ENCODE results near the gene SNX9.

The SNX9 gene

GRCh38 chr6:157975456-157975855, 152.4 kb downstream of the SNX9 start:
- no peaks in the 10 kb centered on the region for H3K36me3 ChIP-seq (ENCODE audit: insufficient read depth, low read length)
- no peaks in the 10 kb centered on the region for H3K27me3 ChIP-seq (ENCODE audit: insufficient read depth, low read length)
- no peaks in the 10 kb centered on the region for H3K9me3 ChIP-seq (ENCODE audit: low read length)
- H3K4me1 ChIP-seq (ENCODE audit: insufficient read depth, low read length) = no peaks in the 10 kb centered on the region
- H2AFZ ChIP-seq (ENCODE audit: low read depth, low read length) = no peak overlapping the region
- no peak overlapping the region for H3K4me3 ChIP-seq (ENCODE audit: low read length)

GRCh38 chr6:157976345-157977175, 153.5 kb downstream of the SNX9 start:
- Histone ChIP-seq H3K27me3 (ENCODE audit: insufficient read depth, low read length) (no peaks in the 10 kb centered on the region), H2AFZ (ENCODE audit: low read depth, low read length) (no peak overlapping the region), H3K9me3 (ENCODE audit: low read length) (no peaks in the 10 kb centered on the region), H3K4me3 (ENCODE audit: low read length) (no peak overlapping the region), H3K4me1 (ENCODE audit: insufficient read depth, low read length) (no peaks in the 10 kb centered on the region), H3K36me3 (ENCODE audit: insufficient read depth, low read length) (no peaks in the 10 kb centered on the region)

- Histone ChIP-seq H2AFZ (ENCODE audit: low read depth, low read length) (no peak overlapping the region), H3K9me3 (ENCODE audit: low read length) (no peaks in the 10 kb centered on the region), H3K4me3 (ENCODE audit: low read length) (no peak overlapping the region), H3K27me3 (ENCODE audit: insufficient read depth, low read length) (no peaks in the 10 kb centered on the region), H3K4me1 (ENCODE audit: insufficient read depth, low read length) (peaks cover 1% of the 10 kb centered on the region), H3K36me3 (ENCODE audit: insufficient read depth, low read length) (no peaks in the 10 kb centered on the region)
These were observed 154.2 kb downstream of the SNX9 start for GRCh38 chr6:157977176-157977804.

DNA sequence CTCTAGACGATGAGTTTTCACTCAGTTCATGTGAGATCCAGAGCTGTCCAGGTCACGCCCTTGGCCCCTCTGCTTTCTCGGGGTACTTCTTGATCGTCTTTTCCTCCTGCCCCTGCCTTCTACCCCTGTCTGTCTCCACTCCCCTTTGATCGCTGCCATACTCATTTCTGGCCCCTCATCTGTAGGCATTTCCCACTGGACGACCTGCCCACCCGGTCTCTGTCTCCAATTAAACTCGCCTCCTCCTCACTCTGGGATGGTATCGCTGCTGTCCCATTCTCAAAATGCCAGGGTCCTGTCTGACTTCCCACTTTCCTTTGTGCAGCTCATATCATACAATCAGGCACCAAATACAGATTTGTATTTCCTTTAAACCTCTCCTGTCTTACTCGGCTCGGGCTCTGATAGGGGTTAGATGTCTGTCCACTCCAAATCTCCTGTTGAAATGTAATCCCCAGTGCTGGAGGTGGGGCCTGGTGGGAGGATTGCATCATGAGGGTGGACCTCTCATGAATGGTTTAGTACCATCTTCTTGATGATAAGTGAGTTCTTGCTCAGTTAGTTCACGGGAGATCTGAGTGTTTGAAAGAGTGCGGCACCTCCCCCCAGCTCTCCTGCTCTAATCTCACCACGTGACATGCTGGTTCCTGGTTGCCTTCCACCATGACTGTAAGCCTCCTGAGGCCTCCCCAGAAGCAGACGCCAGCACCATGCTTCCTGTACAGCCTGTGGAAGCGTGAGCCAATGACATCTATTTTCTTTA, 155.2 kb downstream of the SNX9 start:
- Histone ChIP-seq H3K27me3 (ENCODE audit: insufficient read depth, low read length) (no peaks in the 10 kb centered on the region), H2AFZ (ENCODE audit: low read depth, low read length) (no peak overlapping the region), H3K4me1 (ENCODE audit: insufficient read depth, low read length) (peaks cover 7% of the 10 kb centered on the region), H3K4me3 (ENCODE audit: low read length) (no peak overlapping the region), H3K36me3 (ENCODE audit: insufficient read depth, low read length) (no peaks in the 10 kb centered on the region), H3K9me3 (ENCODE audit: low read length) (no peaks in the 10 kb centered on the region)

DNA sequence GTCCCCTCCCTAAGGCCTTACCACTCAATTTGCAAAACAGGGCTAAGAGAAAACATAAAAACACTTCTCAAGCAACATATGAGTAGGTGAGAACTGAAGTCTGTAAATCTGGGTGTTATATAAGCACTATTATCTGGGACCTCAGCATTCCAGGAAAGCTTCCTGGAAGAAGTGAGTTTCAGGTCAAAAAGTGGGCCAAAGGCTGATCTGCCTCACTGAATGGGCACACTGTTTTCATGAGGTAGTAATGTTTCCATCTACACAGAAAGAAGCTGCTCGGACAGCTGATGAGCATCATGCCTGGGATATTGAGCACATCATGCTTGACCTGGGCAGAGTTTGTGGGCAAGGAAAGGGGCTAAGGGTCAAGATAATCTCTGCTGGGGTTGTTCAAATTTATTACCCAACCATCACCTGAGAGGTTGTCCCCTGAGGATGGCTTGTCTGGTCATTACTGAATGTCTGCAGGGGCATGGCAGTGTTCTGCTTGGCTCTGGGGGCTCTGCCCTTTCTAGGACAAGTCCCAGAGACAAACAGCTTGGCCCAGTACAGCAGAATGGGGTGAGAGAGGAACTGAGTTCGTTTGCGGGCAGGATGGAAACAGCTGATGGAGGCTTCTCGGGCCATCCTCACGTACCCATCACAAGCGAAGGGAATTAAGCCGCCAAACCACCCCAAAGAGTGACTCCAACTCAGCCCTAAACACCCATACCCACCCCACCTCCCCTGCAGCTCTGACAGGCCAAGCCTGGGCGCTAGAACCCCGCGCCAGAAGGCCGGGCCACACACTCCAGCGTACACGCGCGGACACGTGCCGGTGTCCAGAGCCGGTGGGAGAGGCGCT, 157.5 kb downstream of the SNX9 start:
- no peaks in the 10 kb centered on the region for H3K9me3 ChIP-seq (ENCODE audit: low read length)
- H3K27me3 ChIP-seq (ENCODE audit: insufficient read depth, low read length) = no peaks in the 10 kb centered on the region
- peaks cover 7% of the 10 kb centered on the region for H3K4me1 ChIP-seq (ENCODE audit: insufficient read depth, low read length)
- H3K36me3 ChIP-seq (ENCODE audit: insufficient read depth, low read length) = no peaks in the 10 kb centered on the region
- H3K4me3 ChIP-seq (ENCODE audit: low read length) = no peak overlapping the region
- no peak overlapping the region for H2AFZ ChIP-seq (ENCODE audit: low read depth, low read length)

DNA sequence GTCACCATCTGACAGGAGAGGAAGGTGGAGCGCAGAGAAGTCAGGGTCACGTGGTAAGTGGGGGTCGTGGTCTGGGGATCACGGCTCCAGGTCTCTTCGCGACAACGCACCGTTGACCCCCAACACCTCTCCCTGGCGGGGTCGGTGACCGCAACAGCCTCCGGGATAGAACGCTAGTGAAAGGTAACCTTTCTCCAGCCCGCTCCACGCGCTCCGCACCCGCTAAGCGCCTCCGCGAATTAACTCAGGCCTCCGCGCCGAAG, 158.0 kb downstream of the SNX9 start:
- H3K4me3 ChIP-seq (ENCODE audit: low read length) = no peak overlapping the region
- H3K9me3 ChIP-seq (ENCODE audit: low read length) = no peaks in the 10 kb centered on the region
- peak overlapping the region; percentile 100 for H2AFZ ChIP-seq (ENCODE audit: low read depth, low read length)
- peaks cover 7% of the 10 kb centered on the region for H3K4me1 ChIP-seq (ENCODE audit: insufficient read depth, low read length)
- no peaks in the 10 kb centered on the region for H3K27me3 ChIP-seq (ENCODE audit: insufficient read depth, low read length)
- no peaks in the 10 kb centered on the region for H3K36me3 ChIP-seq (ENCODE audit: insufficient read depth, low read length)

DNA sequence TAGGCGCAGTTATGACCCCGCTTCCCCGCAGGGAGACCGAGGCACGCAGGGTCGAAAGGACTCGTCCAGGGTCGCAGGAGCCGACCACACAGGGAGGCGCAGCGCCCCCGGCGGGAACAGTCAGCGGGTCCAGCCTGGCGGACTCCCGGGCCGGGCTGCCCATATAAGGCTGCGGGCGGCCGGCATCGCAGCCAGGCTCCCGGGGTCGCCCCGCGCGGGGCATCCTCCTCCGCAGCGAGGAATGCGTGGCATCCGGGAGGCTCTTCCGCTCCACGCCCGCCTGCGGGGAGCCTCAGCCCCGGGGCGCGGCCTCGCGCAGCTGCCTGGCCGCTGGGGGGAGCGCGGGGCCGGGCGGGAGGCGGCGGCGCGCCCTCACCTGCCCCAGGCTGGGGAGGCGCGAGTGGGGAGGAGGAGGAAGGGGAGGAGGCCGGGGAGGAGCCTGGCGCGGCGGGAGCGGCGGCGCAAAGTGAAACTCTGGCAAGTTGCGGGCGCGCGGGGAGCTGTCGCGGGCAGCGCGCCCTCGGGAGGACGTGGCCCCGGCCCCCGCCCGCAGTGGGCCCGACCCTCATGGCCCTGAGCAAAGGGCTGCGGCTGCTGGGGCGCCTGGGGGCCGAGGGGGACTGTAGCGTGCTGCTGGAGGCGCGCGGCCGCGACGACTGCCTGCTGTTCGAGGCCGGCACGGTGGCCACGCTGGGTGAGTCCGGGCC, 158.5 kb downstream of the SNX9 start, which contains the start of gene SYNJ2:
SYNJ2 (plus strand) TSS at position 469 of the 707 bp plus-strand sequence; CDS start at position 568, 99 bp downstream.
- Histone ChIP-seq H3K36me3 (ENCODE audit: insufficient read depth, low read length) (no peaks in the 10 kb centered on the region), H3K9me3 (ENCODE audit: low read length) (no peaks in the 10 kb centered on the region), H2AFZ (ENCODE audit: low read depth, low read length) (peak within 1 kb of the TSS; percentile 100), H3K4me1 (ENCODE audit: insufficient read depth, low read length) (peaks cover 7% of the 10 kb centered on the region), H3K27me3 (ENCODE audit: insufficient read depth, low read length) (no peaks in the 10 kb centered on the region), H3K4me3 (ENCODE audit: low read length) (peak within 1 kb of the TSS; percentile 54)

GRCh38 chr6:157982102-157982562, 159.1 kb downstream of the SNX9 start:
- no peaks in the 10 kb centered on the region for H3K9me3 ChIP-seq (ENCODE audit: low read length)
- no peaks in the 10 kb centered on the region for H3K27me3 ChIP-seq (ENCODE audit: insufficient read depth, low read length)
- peaks cover 7% of the 10 kb centered on the region for H3K4me1 ChIP-seq (ENCODE audit: insufficient read depth, low read length)
- peak overlapping the region; percentile 100 for H2AFZ ChIP-seq (ENCODE audit: low read depth, low read length)
- H3K36me3 ChIP-seq (ENCODE audit: insufficient read depth, low read length) = no peaks in the 10 kb centered on the region
- peak overlapping the region; percentile 54 for H3K4me3 ChIP-seq (ENCODE audit: low read length)

DNA sequence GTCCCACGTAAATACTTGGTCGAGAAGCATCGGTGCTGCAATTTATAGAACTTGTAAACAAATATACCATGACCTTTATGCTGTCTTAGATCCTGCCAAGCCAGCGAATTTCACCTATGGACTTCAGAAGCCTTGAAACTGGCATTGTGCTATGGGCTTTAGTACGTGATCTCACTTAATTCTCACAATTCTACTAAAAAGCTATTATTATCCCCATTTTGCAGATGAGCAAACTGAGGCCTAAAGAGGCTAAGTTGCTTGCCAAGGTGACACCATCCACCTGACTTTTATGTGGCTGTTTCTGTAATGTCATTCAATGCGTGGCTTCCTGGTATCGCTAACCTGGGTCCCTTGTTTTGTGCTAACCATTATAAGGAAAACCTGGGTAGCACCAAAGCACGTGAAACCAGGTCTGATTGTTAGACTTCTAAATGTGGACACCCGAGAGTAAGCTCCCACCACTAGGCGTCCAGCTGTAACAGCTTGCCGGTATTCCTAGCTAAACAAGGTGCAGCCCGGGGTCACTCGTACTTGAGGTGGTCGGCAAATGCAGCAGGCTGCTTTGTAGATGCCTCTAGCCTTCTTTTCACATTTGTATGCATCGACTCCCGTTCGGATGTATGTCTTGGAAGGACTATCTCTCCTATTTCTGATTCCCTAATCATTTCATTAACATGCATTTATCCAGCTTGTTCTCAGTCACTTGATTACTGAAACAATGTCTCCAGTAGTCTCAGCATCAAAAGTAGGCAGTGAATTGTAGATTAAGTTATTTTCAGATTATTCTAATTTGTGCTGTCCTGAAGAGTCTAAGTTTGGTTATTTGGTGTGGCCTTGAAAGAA, 159.7 kb downstream of the SNX9 start:
- H3K36me3 ChIP-seq (ENCODE audit: insufficient read depth, low read length) = no peaks in the 10 kb centered on the region
- H2AFZ ChIP-seq (ENCODE audit: low read depth, low read length) = peak overlapping the region; percentile 100
- H3K27me3 ChIP-seq (ENCODE audit: insufficient read depth, low read length) = no peaks in the 10 kb centered on the region
- peaks cover 7% of the 10 kb centered on the region for H3K4me1 ChIP-seq (ENCODE audit: insufficient read depth, low read length)
- H3K9me3 ChIP-seq (ENCODE audit: low read length) = no peaks in the 10 kb centered on the region
- peak overlapping the region; percentile 54 for H3K4me3 ChIP-seq (ENCODE audit: low read length)

DNA sequence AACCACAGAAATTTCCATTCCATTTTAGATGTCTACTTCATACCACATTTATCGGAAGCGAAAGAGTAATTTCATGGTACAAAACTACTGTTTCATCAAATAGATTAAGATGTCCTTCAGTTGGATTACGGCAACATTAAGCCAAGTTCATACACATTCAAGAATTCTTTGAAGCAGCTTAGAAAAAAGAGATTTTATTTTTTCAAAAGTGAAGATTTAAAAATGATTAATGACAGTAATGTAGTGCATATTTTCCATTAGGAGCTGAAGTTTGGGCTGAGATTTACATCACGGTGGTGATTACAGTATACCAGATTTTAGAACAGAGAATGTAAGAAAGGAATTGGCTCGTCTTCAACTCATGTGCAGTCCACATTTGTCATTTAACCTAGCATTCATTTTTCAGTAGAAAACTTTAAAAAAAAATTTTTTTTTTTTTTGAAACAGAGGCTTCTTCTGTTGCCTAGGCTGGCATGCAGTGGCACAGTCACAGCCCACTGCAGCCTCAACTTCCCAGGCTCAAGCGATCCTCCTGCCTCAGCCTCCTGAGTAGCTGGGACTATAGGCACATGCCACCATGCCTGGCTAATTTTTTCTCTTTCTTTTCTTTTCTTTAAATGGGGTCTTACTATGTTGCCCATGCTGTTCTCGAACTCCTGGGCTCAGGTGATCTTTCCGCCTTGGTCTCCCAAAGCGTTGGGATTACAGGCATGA, 160.5 kb downstream of the SNX9 start:
- Histone ChIP-seq H3K4me3 (ENCODE audit: low read length) (no peak overlapping the region), H2AFZ (ENCODE audit: low read depth, low read length) (no peak overlapping the region), H3K4me1 (ENCODE audit: insufficient read depth, low read length) (peaks cover 7% of the 10 kb centered on the region), H3K27me3 (ENCODE audit: insufficient read depth, low read length) (no peaks in the 10 kb centered on the region), H3K9me3 (ENCODE audit: low read length) (no peaks in the 10 kb centered on the region), H3K36me3 (ENCODE audit: insufficient read depth, low read length) (no peaks in the 10 kb centered on the region)

- H3K9me3 ChIP-seq (ENCODE audit: low read length) = no peaks in the 10 kb centered on the region
- H3K36me3 ChIP-seq (ENCODE audit: insufficient read depth, low read length) = no peaks in the 10 kb centered on the region
- H3K4me1 ChIP-seq (ENCODE audit: insufficient read depth, low read length) = peaks cover 7% of the 10 kb centered on the region
- no peak overlapping the region for H2AFZ ChIP-seq (ENCODE audit: low read depth, low read length)
- H3K27me3 ChIP-seq (ENCODE audit: insufficient read depth, low read length) = no peaks in the 10 kb centered on the region
- H3K4me3 ChIP-seq (ENCODE audit: low read length) = no peak overlapping the region
These were observed 161.1 kb downstream of the SNX9 start for GRCh38 chr6:157984128-157984527.
